Fibroblast of skin of right quadriceps (primary cell): ENCODE data around the gene TLE3.
A peak's percentile ranks its signal among the peaks of the same experiment; 100 is the strongest.
"Not testable (repeated sequence)": the region's sequence is repeated elsewhere in the genome, so short reads cannot be mapped to it uniquely, and the experiment has no call there.

ENCODE experiments used
- DNase-seq: peaks from one replicate; pipeline ENCODE4 v3.0.0-alpha.2; 2013

The TLE3 gene

GRCh38 chr15:70097321-70098152 is at the start of gene TLE3:
Gene TLE3 (minus strand): TSS chr15:70097917. CDS start chr15:70096798, 1,119 bp downstream.
- peak; percentile 99 for DNase-seq

GRCh38 chr15:70147178-70147760 is 49.6 kb upstream of the TLE3 start:
- DNase-seq, result no peak

GRCh38 chr15:70146771-70147170 is 49.1 kb upstream of the TLE3 start:
- no peak for DNase-seq

GRCh38 chr15:70146162-70146561 is 48.4 kb upstream of the TLE3 start:
- DNase-seq, result no peak

DNA sequence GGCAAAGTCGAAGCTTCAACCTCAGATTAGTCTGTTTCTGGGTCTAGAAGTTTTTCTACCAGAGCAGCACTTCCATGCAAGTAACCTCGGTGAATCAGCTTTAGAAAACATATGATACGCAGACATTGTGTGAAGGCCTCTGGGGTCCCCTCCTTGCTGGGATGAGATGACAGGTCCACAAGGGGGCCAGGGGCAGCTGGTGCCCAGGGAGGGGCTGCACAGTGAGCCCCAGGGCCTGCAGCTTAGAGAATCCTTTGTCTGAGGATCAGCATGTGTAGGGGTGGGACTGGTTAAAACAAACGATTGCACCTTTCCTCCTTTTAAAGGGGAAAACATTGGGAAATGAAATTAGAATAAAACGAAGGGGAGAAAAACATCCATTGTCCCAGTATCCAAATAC is 47.5 kb upstream of the TLE3 start:
- DNase-seq, result no peak

- peak; percentile 78 for DNase-seq
Observed at GRCh38 chr15:70142322-70143191, 44.8 kb upstream of the TLE3 start.

DNA sequence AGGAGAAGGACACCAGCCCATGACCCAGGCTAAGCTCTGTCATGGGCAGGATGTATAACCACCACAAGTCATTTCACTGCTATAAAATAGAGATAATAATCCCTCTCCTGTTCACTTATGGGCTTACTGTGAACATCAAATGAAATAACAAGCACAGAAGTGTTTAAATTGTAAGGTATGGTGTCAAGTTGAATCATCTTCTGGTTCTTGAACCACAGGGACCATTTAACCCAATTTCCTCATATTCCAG is 44.3 kb upstream of the TLE3 start:
- DNase-seq, result no peak

DNA sequence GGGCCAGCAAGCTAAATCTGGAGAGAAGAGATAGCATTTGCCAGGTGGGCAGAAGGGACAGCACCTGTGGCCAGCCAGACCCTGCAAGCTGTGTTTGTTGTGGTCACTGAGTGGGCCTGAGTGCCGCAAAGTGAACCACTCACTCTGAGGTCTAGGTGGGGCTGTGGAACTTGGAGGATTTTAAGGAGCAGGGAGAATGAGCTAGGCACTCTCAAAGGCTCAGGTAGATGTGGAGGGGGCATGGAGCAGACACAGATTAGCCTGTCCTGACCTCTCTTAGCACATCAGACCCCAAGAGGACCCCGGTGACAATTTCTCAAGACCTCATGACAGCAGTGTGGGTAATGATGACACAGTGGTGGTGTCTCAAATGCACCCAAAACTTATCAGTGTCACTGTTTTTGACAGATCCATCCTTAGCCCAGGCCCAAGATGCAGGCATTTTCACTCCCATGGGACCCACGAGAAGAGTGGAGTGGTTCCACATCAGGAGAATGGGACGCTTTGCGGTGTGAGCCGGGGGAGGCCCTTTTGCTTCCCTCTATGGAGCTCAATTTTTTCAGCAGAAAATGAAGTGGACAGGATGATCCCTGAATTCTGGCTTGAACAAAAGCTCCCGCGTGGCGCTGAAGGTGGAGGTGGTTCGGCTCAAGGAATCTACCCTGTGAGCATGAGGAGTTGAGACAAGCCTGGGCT is 43.8 kb upstream of the TLE3 start:
- no peak for DNase-seq

DNA sequence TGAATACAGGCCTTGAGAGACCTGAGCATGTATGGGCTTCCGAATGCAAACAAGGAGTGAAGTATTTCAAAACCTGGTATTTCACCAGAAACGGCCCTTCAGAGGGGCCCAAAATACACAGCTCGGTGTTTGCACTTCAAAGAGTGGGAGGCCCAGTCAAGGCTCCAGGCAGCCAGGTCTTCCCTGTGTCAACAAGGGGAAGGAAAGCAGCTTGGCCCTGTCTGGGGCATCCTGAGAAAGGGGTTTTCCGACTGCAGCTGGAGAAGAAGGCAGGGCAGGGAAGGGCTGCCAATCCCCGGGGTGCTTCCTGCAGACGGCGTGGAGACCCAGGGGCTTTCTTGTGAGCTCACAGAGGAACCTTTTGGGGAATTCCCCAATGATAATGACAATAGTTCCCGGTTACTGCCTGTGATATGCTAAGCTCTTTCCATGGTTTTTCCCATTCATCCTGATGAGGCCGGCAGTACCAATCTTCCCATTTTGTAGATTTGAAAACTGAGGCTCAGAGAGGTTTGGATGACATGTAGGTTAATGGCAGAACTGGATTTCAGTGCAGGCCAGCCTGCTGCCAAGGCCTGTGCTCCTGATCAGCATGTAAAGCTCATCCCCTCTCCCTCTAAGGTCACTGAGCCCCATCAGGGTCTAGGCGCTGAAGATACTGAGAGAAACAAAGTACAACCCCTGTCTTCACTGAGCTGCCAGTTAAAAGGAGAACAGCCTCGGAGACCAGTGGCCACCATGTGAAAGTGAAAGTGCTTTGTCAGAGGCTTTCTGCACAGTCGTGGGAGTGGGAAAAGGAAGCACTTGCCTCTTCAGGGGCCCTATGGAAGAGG is 43.0 kb upstream of the TLE3 start:
- no peak for DNase-seq

DNA sequence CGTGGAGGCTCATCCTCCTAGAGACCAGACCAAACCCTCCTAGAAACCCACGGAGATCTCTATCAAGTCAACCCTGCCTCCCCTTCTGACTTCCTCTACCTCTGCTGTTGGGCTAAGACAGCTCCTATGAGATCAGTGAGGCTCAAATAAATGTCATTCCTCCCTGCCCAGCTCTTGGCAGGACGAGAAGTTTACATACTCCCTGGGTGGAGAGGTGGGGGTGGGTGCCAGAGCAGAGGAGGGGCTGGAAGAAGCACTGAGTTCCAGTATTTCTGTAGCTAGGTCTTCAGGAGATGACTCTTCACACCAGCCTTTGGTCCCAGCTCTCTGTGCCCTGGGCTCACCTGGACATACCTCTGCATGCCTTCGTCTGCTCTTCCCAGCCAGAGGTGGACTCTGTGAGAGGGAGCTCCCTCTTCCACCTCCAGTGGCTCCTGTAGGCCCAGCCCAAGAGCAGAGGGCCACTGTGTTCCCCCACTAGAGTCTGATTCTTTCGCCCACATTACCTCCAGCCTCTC is 42.4 kb upstream of the TLE3 start:
- DNase-seq, result no peak

- no peak for DNase-seq
Observed at GRCh38 chr15:70137967-70138366, 40.2 kb upstream of the TLE3 start.

- DNase-seq, result not testable (repeated sequence)
Observed at GRCh38 chr15:70137021-70137420, 39.3 kb upstream of the TLE3 start.

DNA sequence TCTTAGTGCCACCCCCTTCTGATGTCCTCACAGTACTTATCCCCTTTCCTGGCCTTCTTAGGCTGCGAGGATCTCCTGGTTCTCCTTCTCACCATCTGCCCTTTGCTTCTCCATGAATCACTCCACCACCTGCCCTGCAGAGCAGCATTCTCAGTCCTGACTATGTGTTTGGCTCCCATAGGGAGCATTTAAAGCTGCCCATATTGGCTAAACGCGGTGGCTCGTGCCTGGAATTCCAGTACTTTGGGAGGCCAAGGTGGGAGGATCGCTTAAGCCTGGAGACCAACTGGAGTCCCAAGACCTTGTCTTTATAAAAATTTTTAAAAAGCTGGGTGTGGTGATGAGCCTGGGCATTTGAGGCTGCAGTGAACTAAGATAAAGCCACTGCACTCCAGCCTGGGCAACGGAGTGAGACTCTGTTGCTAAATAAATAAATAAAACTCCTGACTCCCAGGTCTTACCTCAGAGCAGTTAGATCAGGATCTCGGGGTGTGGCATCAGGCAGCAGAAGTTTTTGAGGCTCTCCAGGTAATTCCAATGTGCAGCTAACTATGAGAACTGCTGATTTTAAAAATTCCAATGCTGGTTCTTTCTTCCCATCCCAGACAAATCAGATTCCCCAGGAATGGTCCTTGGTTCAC is 36.2 kb upstream of the TLE3 start:
- DNase-seq, result no peak

GRCh38 chr15:70133296-70133695 is 35.6 kb upstream of the TLE3 start:
- DNase-seq, result no peak

- DNase-seq, result no peak
Observed at GRCh38 chr15:70132571-70132970, 34.9 kb upstream of the TLE3 start.

DNA sequence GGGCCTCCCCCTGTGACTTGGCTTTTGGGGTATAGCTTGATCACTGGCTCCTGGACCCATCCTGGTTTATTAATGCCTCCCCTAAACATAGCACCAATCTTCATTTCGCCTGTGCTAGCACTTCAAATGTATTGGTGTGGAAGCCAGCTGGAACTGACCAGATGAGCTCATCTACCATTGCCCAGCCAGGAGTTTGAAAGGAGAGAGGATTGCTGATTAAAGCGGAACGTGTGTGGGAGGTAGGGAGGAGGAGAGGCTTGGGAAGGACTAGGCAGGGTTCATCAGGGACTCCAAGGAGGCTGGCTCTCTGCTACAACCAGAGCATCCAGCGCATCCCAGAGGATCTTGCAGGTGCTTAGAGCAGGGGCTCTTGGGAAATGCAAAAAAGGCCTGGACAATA is 34.4 kb upstream of the TLE3 start:
- no peak for DNase-seq

DNA sequence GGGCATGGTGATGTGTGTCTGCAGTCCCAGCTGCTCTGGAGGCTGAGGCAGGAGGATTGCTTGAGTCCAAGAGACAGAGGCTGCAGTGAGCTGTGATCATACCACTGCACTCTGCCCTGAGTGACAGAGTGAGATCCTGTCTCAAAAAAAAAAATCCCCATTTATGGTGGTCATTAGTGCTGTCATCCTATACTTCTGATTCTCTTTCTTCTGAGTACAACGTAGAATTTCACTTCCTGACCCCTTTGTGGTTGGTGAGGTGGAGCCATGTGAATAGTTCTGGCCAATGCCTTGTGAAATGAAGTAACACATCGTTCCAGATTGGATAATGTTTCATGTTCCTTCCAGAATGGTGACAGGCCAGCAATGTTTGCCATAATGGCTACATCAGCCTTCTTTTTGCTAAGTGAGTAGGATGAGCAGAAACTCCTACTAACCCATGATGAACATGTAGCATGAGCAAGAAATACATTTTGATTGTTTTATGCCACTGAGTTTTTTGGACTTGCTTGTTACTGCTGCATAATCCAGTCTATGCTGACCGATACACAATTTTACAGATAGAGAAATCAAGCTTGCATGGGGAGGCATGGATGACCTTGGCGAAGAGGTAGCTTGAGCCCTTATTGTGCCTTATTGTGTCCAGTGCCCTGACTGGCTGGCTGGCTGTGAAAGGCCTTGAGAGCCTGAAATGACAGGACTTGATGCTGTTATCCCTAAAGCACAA is 30.9 kb upstream of the TLE3 start:
- no peak for DNase-seq

GRCh38 chr15:70127770-70128413 is 30.2 kb upstream of the TLE3 start:
- no peak for DNase-seq

GRCh38 chr15:70127288-70127746 is 29.6 kb upstream of the TLE3 start:
- no peak for DNase-seq

GRCh38 chr15:70126362-70126761 is 28.6 kb upstream of the TLE3 start:
- no peak for DNase-seq
